ENCODE measurements around the gene STN1. TPM values are rescaled to one million over a fixed set of nuclear protein-coding genes. Genes with fewer than 3 reads are reported as not detected.

The STN1 gene
- total RNA-seq, 4 donors from 2014 or later: 9.5 to 37.1 (median 18.5) TPM

DNA sequence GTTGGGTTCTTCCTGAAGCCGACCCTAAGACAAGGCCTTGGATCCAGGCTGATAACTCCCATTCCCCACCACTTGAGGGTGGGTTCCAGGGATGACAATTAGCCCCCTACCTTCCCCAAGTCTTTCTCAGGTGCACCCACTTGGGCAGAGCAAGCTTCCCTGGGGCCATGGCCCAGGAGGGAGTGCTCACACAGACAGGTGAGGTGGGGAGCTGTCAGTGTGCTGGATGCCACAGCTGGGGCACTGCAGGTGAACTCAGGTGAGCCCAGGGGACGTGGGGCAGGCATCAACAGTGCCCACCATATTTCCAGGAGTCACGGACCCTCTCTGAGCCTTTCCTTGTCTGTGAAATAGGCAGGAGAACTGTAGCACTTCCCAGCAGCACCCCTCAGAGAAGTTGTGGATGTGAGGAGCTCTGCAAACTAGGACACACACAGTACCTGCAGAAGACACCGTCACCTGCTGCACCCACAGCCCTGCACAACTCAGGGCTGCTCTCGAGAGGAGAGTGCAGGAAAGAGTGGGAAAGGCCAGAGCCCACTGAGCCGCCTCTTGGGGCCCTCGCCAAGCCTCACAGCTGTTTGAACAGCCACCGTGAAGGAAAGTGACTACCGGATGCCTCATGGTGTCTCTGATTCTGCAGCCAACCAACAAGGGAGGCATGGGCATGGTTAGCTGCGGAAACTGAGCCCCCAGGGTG is 80.5 kb downstream of the STN1 start:
- Histone ChIP-seq H3K27ac (peak overlapping the region in 2 of 4 donors; percentile 19 to 64), H3K9me3 (no peaks in the 10 kb centered on the region), H3K4me1 (peaks cover 0 to 74% (median 7%) of the 10 kb centered on the region in 4 donors), H3K36me3 (no peaks in the 10 kb centered on the region), H3K4me3 (no peak overlapping the region), H3K27me3 (no peaks in the 10 kb centered on the region)
- DNase-seq: no peak
- TF ChIP-seq POLR2A (IDR thresholded peaks at IDR 0.05): no peak

DNA sequence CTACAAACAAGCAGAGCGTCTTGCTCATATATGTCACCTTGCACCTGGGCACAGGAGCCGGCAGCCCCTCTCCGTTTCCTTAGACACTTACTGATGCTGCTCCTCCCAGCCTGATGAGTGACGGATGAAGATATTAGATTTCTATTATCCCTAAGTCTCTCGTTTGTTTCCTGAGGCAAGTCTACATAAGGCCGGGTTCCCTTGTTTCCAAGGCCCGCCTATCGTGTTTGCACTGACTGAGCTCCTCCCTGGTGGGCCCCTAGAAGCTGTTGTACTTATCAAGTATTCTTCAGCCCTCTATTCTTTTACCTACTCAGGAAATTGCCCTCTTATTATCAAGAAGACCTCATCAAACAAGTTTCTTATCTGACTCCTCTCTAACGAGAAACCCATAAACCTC is 81.1 kb downstream of the STN1 start:
- Histone ChIP-seq H3K27ac (peak overlapping the region in 2 of 4 donors; percentile 19 to 64), H3K36me3 (no peaks in the 10 kb centered on the region), H3K27me3 (no peaks in the 10 kb centered on the region), H3K4me3 (no peak overlapping the region), H3K9me3 (no peaks in the 10 kb centered on the region), H3K4me1 (peaks cover 0 to 74% (median 7%) of the 10 kb centered on the region in 4 donors)
- TF ChIP-seq, protein P1, sequence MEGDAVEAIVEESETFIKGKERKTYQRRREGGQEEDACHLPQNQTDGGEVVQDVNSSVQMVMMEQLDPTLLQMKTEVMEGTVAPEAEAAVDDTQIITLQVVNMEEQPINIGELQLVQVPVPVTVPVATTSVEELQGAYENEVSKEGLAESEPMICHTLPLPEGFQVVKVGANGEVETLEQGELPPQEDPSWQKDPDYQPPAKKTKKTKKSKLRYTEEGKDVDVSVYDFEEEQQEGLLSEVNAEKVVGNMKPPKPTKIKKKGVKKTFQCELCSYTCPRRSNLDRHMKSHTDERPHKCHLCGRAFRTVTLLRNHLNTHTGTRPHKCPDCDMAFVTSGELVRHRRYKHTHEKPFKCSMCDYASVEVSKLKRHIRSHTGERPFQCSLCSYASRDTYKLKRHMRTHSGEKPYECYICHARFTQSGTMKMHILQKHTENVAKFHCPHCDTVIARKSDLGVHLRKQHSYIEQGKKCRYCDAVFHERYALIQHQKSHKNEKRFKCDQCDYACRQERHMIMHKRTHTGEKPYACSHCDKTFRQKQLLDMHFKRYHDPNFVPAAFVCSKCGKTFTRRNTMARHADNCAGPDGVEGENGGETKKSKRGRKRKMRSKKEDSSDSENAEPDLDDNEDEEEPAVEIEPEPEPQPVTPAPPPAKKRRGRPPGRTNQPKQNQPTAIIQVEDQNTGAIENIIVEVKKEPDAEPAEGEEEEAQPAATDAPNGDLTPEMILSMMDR (IDR thresholded peaks at IDR 0.05): no peak
- no peak for DNase-seq

GRCh38 chr10:103836273-103836672 is 81.7 kb downstream of the STN1 start:
- Histone ChIP-seq H3K36me3 (no peaks in the 10 kb centered on the region), H3K4me3 (no peak overlapping the region), H3K27ac (peak overlapping the region in 3 of 4 donors; percentile 61 to 67 (median 64)), H3K4me1 (peaks cover 0 to 74% (median 7%) of the 10 kb centered on the region in 4 donors), H3K9me3 (no peaks in the 10 kb centered on the region), H3K27me3 (no peaks in the 10 kb centered on the region)
- TF ChIP-seq POLR2A (IDR thresholded peaks at IDR 0.05): no peak
- TF ChIP-seq, protein P1 (IDR thresholded peaks at IDR 0.05): no peak
- DNase-seq: no peak

DNA sequence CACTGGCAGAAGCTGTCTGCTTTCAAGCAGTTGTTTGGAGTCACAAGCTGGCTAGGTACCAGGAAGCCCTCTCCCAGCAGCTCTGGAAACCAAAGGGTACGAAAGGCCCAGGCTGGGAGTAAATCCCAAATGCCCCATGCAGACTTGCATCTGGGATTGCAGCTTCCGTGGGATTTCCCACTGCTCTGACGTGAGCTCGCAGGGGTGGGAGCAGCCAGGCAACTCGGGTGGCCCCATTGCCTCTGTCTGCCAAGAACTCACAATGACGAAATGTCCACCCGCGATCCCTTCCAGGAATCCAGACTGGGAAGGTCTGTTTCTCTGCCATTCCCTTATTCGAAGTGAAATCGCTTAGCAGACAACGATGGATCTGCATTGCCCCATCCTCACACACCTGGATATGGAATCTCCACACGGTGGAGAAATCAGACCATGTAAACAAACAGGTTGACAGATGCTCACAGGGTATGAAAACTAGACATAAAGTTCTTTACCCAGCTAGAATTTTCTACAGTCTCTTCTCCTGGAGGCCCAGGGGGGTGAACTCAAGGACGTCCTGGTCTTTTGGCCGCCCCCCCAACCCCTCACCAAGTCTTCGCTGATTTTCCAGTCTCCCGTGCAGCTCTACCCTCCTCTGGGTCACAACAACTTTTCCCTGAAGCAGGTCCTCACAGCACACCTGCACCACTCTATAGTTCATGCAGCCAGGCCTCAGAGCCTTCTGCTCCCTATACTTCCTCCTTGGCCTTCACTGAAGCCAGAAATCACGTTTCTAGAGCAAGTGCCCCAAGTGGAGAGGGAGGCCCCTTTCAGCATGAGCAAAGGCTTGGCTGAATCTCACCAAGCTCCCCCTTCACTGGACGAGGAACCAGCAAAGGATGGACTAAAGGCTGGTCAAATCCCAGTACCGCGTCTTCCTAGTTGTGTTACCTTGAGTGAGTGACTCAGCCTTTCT is 82.6 kb downstream of the STN1 start:
- TF ChIP-seq, protein P1 (IDR thresholded peaks at IDR 0.05): no peak
- no peak for TF ChIP-seq POLR2A (IDR thresholded peaks at IDR 0.05)
- Histone ChIP-seq H3K27ac (peak overlapping the region; percentile 18 to 67 (median 62)), H3K27me3 (no peaks in the 10 kb centered on the region), H3K4me1 (peaks cover 0 to 70% (median 7%) of the 10 kb centered on the region in 4 donors), H3K36me3 (no peaks in the 10 kb centered on the region), H3K4me3 (no peak overlapping the region), H3K9me3 (no peaks in the 10 kb centered on the region)
- peak in 1 of 3 donors; percentile 69 for DNase-seq

DNA sequence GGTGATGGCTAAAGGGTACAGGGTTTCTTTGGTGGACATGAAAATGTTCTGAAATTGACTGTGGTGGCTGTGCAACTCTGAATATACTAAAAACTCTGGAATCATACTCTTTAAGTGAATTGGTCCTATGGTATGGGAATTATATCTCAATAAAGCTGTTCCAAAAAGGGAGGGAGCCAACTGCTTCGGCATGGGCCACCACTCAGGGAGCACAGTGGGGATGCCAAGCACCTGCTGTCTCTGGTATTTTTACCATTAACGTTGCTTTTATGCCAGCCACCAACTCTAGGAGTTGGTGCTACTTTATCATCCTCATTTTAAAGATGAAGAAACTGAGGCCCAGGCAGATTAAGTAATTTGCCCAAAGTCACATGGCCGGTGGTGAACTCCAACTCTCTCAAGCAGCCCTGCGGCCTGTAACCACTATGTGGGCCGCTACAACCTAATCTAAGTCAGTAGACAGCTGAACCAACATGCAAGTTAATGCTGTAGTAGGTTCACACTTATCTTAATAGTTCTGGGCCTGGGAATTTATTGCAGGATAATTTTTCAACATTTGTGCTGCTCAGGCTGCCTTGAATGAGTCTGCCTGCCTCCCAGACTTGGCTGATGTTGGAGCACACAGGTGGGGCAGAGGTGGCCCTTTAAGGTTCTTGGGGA is 83.4 kb downstream of the STN1 start:
- H3K9me3 ChIP-seq: no peaks in the 10 kb centered on the region
- TF ChIP-seq, protein P1 (IDR thresholded peaks at IDR 0.05): no peak
- TF ChIP-seq POLR2A (IDR thresholded peaks at IDR 0.05): no peak
- DNase-seq: no peak
- H3K36me3 ChIP-seq: no peaks in the 10 kb centered on the region
- H3K4me3 ChIP-seq: no peak overlapping the region
- H3K27me3 ChIP-seq: no peaks in the 10 kb centered on the region
- H3K27ac ChIP-seq: peak overlapping the region in 3 of 4 donors; percentile 61 to 67 (median 64)
- peaks cover 0 to 62% (median 7%) of the 10 kb centered on the region in 4 donors for H3K4me1 ChIP-seq

Measured in Peyer's patch (tissue), 4 donors.